ENCODE data around the gene CDK5RAP2.

DNA sequence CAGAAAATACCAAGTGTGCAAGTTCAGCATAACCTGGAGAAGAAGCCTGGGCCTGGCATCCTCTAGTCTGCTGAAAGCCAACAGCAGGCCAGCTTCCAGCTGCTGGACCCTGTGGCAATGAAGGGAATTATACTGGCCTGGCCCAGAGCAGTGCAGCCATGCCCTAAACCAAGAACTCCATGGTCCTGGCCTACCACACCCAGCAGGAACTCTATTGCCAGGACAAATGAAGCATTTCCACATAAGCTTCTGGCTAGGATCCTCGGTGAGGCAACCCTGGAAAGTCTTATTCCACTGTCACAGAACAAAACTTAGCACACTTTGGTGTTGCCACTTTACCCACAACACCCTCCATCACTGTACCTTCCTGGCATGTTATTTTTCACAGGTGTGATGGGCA lies 35.5 kb downstream of the CDK5RAP2 start:
- no peak for TF ChIP-seq CTCF (IDR thresholded peaks at IDR 0.05 in 8 of 11, conservative IDR thresholded peaks at IDR 0.05 in 3 of 11)
- no peak for TF ChIP-seq POLR2AphosphoS5 (IDR thresholded peaks at IDR 0.05)

All from spleen (tissue), 7 donors.